GM21515 (cell line): Measurements from ENCODE around the gene GPATCH2L.

Experiments used
- ATAC-seq: cut with Tn5 transposase; IDR thresholded peaks from one replicate; pipeline ENCODE4 v1.9.1; 2021; ENCODE audit not compliant: unreplicated experiment

The GPATCH2L gene

DNA sequence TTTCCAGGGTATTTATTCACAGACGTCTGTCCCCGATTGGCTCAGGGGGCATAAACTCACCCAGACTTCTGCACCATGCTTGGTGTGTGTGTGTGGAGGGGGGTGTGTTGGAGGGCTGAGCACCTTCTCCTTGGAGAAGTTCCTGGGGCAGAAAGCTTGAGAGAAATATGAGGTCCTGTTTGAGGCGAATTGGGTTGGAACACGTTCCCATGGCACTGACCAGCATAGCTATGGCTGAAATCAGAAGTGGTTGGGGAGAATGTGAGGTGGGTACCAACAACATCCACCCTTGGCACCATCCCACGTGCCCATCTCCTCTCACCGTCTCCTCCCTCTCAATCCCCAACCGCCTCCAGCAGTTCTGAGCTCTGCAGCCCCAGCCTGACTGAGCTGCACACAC, 16.0 kb upstream of the GPATCH2L start:
- no peak for ATAC-seq

DNA sequence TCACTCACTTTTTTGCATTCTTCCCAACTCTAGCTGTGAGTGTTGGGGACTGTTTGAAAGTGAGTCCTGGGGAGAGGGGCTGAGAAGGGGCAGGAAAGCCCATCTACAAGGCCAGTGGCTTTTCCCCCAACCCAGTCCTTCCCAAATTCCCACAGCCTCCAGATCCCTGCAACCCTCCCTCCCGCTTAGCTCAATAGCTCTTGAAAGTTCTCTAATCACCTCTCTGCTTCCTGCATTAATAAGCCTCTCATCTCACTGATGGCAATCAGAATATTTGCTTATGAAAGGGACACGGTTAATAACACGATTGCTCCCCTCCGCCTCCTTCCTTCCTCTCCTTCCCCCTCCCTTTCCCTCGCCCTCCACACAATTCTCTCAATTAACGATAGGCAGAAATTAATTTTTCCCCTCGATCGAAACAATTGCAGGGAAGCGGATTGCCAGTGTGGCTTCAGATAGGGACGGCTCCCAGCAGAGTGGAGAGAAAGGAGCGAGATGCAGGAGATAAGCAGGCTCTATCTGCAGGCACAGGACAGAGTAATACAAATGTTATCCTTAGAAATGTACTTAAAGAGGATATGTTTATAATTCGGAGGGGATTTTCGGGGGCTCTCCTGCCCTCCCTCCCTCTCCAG, 15.1 kb upstream of the GPATCH2L start:
- ATAC-seq = no peak

GRCh38 chr14:76138119-76138757, 13.5 kb upstream of the GPATCH2L start:
- ATAC-seq = no peak

GRCh38 chr14:76138758-76139723, 12.7 kb upstream of the GPATCH2L start:
- no peak for ATAC-seq

GRCh38 chr14:76143642-76144041, 8.1 kb upstream of the GPATCH2L start:
- no peak for ATAC-seq

DNA sequence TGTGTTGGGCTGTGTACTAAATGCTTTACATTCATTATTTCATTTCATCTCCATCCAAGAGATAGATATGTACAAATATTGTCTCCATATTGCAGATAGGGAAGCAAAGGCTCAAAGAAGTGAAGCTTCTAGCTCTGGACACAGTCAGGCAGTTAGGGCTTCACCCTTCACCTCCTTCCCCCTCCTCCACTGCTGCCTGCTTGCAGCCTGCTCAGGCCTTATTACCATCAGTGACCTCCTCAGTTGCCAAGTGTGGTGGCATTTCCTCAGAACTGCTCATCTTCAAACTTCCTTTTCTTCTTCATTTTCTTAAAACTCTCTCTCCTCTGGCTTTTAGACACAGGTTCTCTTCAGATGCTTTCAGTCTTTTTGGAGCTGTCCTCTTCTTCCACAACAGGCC, 4.7 kb upstream of the GPATCH2L start:
- no peak for ATAC-seq

GRCh38 chr14:76149196-76149595, 2.5 kb upstream of the GPATCH2L start:
- no peak for ATAC-seq

DNA sequence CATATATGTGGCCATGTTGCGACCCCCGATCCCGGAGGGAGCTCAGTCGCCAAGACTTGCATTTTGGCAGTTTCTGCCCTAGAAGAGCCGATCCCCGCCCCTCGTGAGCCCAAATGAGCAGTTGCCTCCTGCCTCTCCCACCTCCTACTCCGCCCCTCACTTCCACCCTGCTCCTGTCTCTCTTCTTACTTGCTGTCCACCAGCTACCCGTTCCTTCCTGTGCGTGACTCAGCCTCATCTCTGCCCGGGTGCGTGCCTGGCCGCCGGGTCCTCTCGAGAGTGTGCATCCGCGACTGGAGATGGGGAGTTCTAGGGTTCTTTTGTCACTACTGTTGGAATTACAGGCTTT, 585 bp downstream of the GPATCH2L start:
- peak; percentile 54 for ATAC-seq

GRCh38 chr14:76153919-76154318, 2.2 kb downstream of the GPATCH2L start:
- ATAC-seq = no peak

- ATAC-seq = no peak
These were observed 2.9 kb downstream of the GPATCH2L start for GRCh38 chr14:76154539-76155126.

GRCh38 chr14:76163668-76164363, 12.1 kb downstream of the GPATCH2L start:
- ATAC-seq = no peak

DNA sequence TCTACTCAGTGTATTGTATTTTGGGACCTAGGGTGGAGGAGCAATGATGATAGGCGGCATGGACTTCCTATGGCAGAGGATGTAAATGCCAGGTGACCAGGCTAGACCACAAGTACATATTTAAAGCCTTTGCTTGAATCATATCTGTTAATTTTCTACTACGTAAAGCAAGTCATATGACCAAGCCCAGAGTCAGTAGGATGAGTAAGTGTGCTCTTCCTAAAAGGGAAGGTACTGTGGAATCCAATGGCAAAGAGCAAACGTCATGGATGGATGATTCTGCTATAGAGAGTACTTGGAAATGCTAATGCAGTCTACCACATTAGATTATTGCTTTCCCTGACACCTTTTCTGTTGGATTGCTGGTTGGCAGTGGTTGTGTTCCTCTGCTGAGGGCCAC, 16.8 kb downstream of the GPATCH2L start:
- no peak for ATAC-seq

DNA sequence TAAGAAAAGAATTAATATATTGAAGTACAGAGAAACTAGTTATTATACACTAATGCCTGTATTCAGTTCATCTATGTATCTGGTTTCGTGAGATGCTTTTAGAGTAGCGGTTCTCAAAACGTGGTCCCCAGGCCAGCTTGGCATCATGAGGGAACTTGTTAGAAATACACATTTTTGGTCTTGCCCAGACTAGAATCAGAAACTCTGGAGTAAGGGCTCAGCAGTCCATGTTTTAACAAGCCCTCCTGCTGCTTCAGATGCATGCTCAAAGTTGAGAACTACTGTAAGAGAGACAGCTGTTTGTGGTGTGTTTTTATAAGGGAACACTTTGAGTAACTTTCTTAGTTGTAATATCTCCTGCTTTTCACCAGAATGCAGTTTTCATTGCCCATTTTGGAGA, 18.1 kb downstream of the GPATCH2L start:
- no peak for ATAC-seq

- no peak for ATAC-seq
These were observed 23.3 kb downstream of the GPATCH2L start for GRCh38 chr14:76174982-76175381.

- ATAC-seq = no peak
These were observed 24.2 kb downstream of the GPATCH2L start for GRCh38 chr14:76175942-76176341.

DNA sequence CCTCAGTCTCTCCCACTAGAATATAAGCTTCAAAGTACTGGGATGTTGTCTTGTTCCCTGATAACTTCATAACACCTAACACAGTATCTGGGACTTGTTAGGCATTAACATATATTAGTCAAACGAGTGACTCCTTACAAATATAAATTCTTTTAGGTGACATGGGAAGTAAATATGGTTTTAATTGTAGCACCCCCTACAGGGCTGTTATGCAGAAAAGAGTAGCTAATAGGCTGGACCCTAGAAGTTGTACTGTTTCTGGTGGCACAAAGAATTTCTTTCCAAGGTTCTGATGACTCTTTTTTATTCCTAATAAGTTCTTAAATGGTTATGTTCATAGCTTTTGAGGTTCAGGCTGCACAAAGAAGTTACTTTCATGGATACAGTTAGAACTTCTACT, 29.8 kb downstream of the GPATCH2L start:
- ATAC-seq = no peak

GRCh38 chr14:76186308-76187027, 34.7 kb downstream of the GPATCH2L start:
- no peak for ATAC-seq

- no peak for ATAC-seq
These were observed 39.6 kb downstream of the GPATCH2L start for GRCh38 chr14:76191297-76191696.

- ATAC-seq = no peak
These were observed 42.0 kb downstream of the GPATCH2L start for GRCh38 chr14:76193696-76194095.

- ATAC-seq = no peak
These were observed 42.6 kb downstream of the GPATCH2L start for GRCh38 chr14:76194327-76194726.
